Activated CD4-positive, alpha-beta T cell treated with anti-CD3 and anti-CD28 coated beads for 36 hours (primary cell): ENCODE results near the gene AKR1C1. TPM values are rescaled to one million over a fixed set of nuclear protein-coding genes. Genes with fewer than 3 reads are reported as not detected.
"Not testable (repeated sequence)": the region's sequence is repeated elsewhere in the genome, so short reads cannot be mapped to it uniquely, and the experiment has no call there.

ENCODE experiments used
- ATAC-seq: fragments of 200-7000 bp; cut with Tn5 transposase; one replicate; pipeline ENCODE4 v1.10.0; 2021; ENCODE audit warnings: mild to moderate bottlenecking, moderate library complexity
- CTCF ChIA-PET: fragments of 350-600 bp; sonication (Branson Sonifier 250); formaldehyde crosslinking; loops from one replicate; lab custom pipeline; 2021; ENCODE audit warnings: antibody characterized with exemption; lab: Charles Lee
- POLR2A ChIA-PET: fragments of 350-600 bp; sonication (Branson Sonifier 250); formaldehyde crosslinking; loops from one replicate; lab custom pipeline; 2021; ENCODE audit warnings: antibody characterized with exemption, inconsistent platforms; lab: Charles Lee
- DNase-seq: peaks from one replicate; pipeline ENCODE4 v3.0.0-alpha.2; 2020
- H3K27ac Mint-ChIP-seq: one replicate; pipeline ENCODE4 v1.8.0; 2021; ENCODE audit warnings: mixed read lengths
- H3K27me3 Mint-ChIP-seq: one replicate; pipeline ENCODE4 v1.8.0; 2021; ENCODE audit warnings: mixed read lengths
- H3K36me3 Mint-ChIP-seq: one replicate; pipeline ENCODE4 v1.8.0; 2021; ENCODE audit warnings: low read depth, mixed read lengths
- H3K4me1 Mint-ChIP-seq: one replicate; pipeline ENCODE4 v1.8.0; 2021; ENCODE audit warnings: mixed read lengths
- H3K4me3 Mint-ChIP-seq: one replicate; pipeline ENCODE4 v1.8.0; 2021; ENCODE audit warnings: mild to moderate bottlenecking, moderate library complexity, mixed read lengths
- H3K9me3 Mint-ChIP-seq: one replicate; pipeline ENCODE4 v1.8.0; 2021; ENCODE audit warnings: low read depth, mixed read lengths
- intact Hi-C, 2 experiments: fragments of 100-400 bp; cut with DNase I in 1 of 2; cut with micrococcal nuclease in 1 of 2; formaldehyde crosslinking; loops; one replicate each; pipeline versions ENCODE4 v1.14.2 to v1.15.1; 2022 to 2024; cut with DNase I, micrococcal nuclease
- total RNA-seq, 2 experiments: library from RNA; stranded (reverse); gene quantifications; one replicate each; pipeline ENCODE4 v1.2.3, GENCODE V29; 2021

Gene AKR1C1
- total RNA-seq: under 1 TPM; 0.66 to 0.86 TPM

GRCh38 chr10:4962876-4963814, at the start of gene AKR1C1:
AKR1C1 (plus strand) TSS chr10:4963415; CDS start chr10:4963445, 30 bp downstream.
- H3K9me3 Mint-ChIP-seq, intact Hi-C loops, H3K36me3 Mint-ChIP-seq, H3K27ac Mint-ChIP-seq, POLR2A ChIA-PET, H3K4me3 Mint-ChIP-seq, H3K27me3 Mint-ChIP-seq, H3K4me1 Mint-ChIP-seq, DNase-seq, CTCF ChIA-PET: not testable (repeated sequence)
- ATAC-seq: peak; percentile 47

- no peak for DNase-seq
- no peak for ATAC-seq
- ChIA-PET CTCF (no interaction called here), POLR2A (no interaction called here)
- Mint-ChIP-seq H3K4me3 (no peak overlapping the region), H3K27me3 (no peaks in the 10 kb centered on the region), H3K36me3 (peaks cover 11% of the 10 kb centered on the region), H3K4me1 (no peaks in the 10 kb centered on the region), H3K9me3 (no peaks in the 10 kb centered on the region), H3K27ac (no peak overlapping the region)
- intact Hi-C loops: no loop called here
Measured at GRCh38 chr10:4914213-4914850, 48.9 kb upstream of the AKR1C1 start.

- CTCF ChIA-PET: no interaction called here
- POLR2A ChIA-PET: no interaction called here
Measured at GRCh38 chr10:4916086-4916716, 47.0 kb upstream of the AKR1C1 start.

GRCh38 chr10:4918236-4918635, 45.0 kb upstream of the AKR1C1 start:
- POLR2A ChIA-PET: no interaction called here
- intact Hi-C loops: no loop called here

More at GRCh38 chr10:4916086-4916716, 47.0 kb upstream of the AKR1C1 start:
- Mint-ChIP-seq H3K4me1 (no peaks in the 10 kb centered on the region), H3K9me3 (no peaks in the 10 kb centered on the region), H3K27ac (no peak overlapping the region), H3K27me3 (no peaks in the 10 kb centered on the region), H3K4me3 (no peak overlapping the region), H3K36me3 (no peaks in the 10 kb centered on the region)
- intact Hi-C loops: no loop called here
- ATAC-seq (no peak), DNase-seq (no peak)

GRCh38 chr10:4924482-4924881, 38.7 kb upstream of the AKR1C1 start:
- DNase-seq, CTCF ChIA-PET, H3K4me3 Mint-ChIP-seq, H3K27me3 Mint-ChIP-seq, H3K4me1 Mint-ChIP-seq, H3K27ac Mint-ChIP-seq, ATAC-seq, intact Hi-C loops: not testable (repeated sequence)
- POLR2A ChIA-PET: interaction anchor here (0.6 kb wide), 1 partner anchor 1610 kb away, joined by 3 read pairs; no protein-coding TSS in a partner anchor
- Mint-ChIP-seq H3K36me3 (peaks cover 32% of the 10 kb centered on the region), H3K9me3 (peaks cover 21% of the 10 kb centered on the region)

More at GRCh38 chr10:4918236-4918635, 45.0 kb upstream of the AKR1C1 start:
- Mint-ChIP-seq H3K27ac (no peak overlapping the region), H3K27me3 (no peaks in the 10 kb centered on the region), H3K36me3 (peaks cover 9% of the 10 kb centered on the region), H3K4me3 (no peak overlapping the region), H3K4me1 (no peaks in the 10 kb centered on the region), H3K9me3 (no peaks in the 10 kb centered on the region)
- CTCF ChIA-PET: no interaction called here
- no peak for ATAC-seq
- no peak for DNase-seq

GRCh38 chr10:4926400-4926799, 36.8 kb upstream of the AKR1C1 start:
- H3K9me3 Mint-ChIP-seq: peaks cover 21% of the 10 kb centered on the region
- no peak overlapping the region for H3K4me3 Mint-ChIP-seq
- peaks cover 36% of the 10 kb centered on the region for H3K36me3 Mint-ChIP-seq
- H3K27me3 Mint-ChIP-seq: no peaks in the 10 kb centered on the region
- POLR2A ChIA-PET: no interaction called here
- H3K27ac Mint-ChIP-seq: no peak overlapping the region
- intact Hi-C loops: no loop called here
- no peak for DNase-seq
- no peaks in the 10 kb centered on the region for H3K4me1 Mint-ChIP-seq
- ATAC-seq: no peak
- CTCF ChIA-PET: interaction anchor here (0.6 kb wide), 2 partner anchors 67 to 1733 kb away, joined by 3 read pairs; no protein-coding TSS in a partner anchor

GRCh38 chr10:4931587-4931986, 31.6 kb upstream of the AKR1C1 start:
- ChIA-PET POLR2A (no interaction called here), CTCF (interaction anchor here (1.5 kb wide), 1 partner anchor 82 kb away, joined by 4 read pairs; no protein-coding TSS in a partner anchor)
- intact Hi-C loops: no loop called here
- no peak for ATAC-seq
- H3K36me3 Mint-ChIP-seq: peaks cover 21% of the 10 kb centered on the region
- H3K27me3 Mint-ChIP-seq: no peaks in the 10 kb centered on the region
- no peaks in the 10 kb centered on the region for H3K4me1 Mint-ChIP-seq
- H3K4me3 Mint-ChIP-seq: no peak overlapping the region
- peaks cover 5% of the 10 kb centered on the region for H3K9me3 Mint-ChIP-seq
- DNase-seq: no peak
- no peak overlapping the region for H3K27ac Mint-ChIP-seq

GRCh38 chr10:4934391-4934987, 28.7 kb upstream of the AKR1C1 start:
- peaks cover 12% of the 10 kb centered on the region for H3K36me3 Mint-ChIP-seq
- ChIA-PET POLR2A (no interaction called here), CTCF (no interaction called here)
- ATAC-seq (no peak), DNase-seq (no peak)
- no peaks in the 10 kb centered on the region for H3K27me3 Mint-ChIP-seq
- intact Hi-C loops: no loop called here
- H3K9me3 Mint-ChIP-seq: no peaks in the 10 kb centered on the region
- H3K4me3 Mint-ChIP-seq: no peak overlapping the region
- no peak overlapping the region for H3K27ac Mint-ChIP-seq
- no peaks in the 10 kb centered on the region for H3K4me1 Mint-ChIP-seq

GRCh38 chr10:4937346-4937745, 25.9 kb upstream of the AKR1C1 start:
- no peak overlapping the region for H3K27ac Mint-ChIP-seq
- no peaks in the 10 kb centered on the region for H3K27me3 Mint-ChIP-seq
- no peaks in the 10 kb centered on the region for H3K9me3 Mint-ChIP-seq
- no peak for DNase-seq
- no peaks in the 10 kb centered on the region for H3K4me1 Mint-ChIP-seq
- ATAC-seq: no peak
- ChIA-PET POLR2A (no interaction called here), CTCF (no interaction called here)
- H3K4me3 Mint-ChIP-seq: no peak overlapping the region
- H3K36me3 Mint-ChIP-seq: peaks cover 7% of the 10 kb centered on the region
- intact Hi-C loops: no loop called here

- Mint-ChIP-seq H3K4me3 (no peak overlapping the region), H3K4me1 (no peaks in the 10 kb centered on the region), H3K27ac (no peak overlapping the region), H3K9me3 (no peaks in the 10 kb centered on the region), H3K27me3 (no peaks in the 10 kb centered on the region), H3K36me3 (peaks cover 2% of the 10 kb centered on the region)
- DNase-seq (no peak), ATAC-seq (no peak)
- intact Hi-C loops: no loop called here
- ChIA-PET CTCF (no interaction called here), POLR2A (no interaction called here)
Measured at GRCh38 chr10:4939224-4940072, 23.8 kb upstream of the AKR1C1 start.
